Prostate gland (tissue), 2 donors: ENCODE data around the gene GABRB2. TPM values are rescaled to one million over a fixed set of nuclear protein-coding genes. Genes with fewer than 3 reads are reported as not detected.

Source experiments
- DNase-seq: peaks from one replicate; pipeline ENCODE4 v3.0.0-alpha.2; 2019; ENCODE audit warnings: low spot score
- H3K27ac ChIP-seq, 2 donors: fragments of 200-600 bp; sonication (generic); 2 replicates each; pipeline ENCODE4 v1.5.1; 2017 to 2019
- H3K27me3 ChIP-seq: fragments of 200-600 bp; sonication (generic); replicated peaks from 2 replicates; pipeline ENCODE4 v1.5.1; 2019; ENCODE audit not compliant: insufficient read depth
- H3K36me3 ChIP-seq, 2 donors: fragments of 200-600 bp; sonication (generic); 1 replicate in 1 of 2; 2 replicates in 1 of 2; pipeline versions ENCODE4 v1.5.1 to v1.8.1; 2017 to 2019
- H3K4me1 ChIP-seq: fragments of 200-600 bp; sonication (generic); replicated peaks from 2 replicates; pipeline ENCODE4 v1.5.1; 2019
- H3K4me3 ChIP-seq, 2 donors: fragments of 200-600 bp; sonication (generic); 2 replicates each; pipeline ENCODE4 v1.5.1; 2017 to 2019
- H3K9me3 ChIP-seq: fragments of 200-600 bp; sonication (generic); 2 replicates; pipeline ENCODE4 v1.5.1; 2017
- CTCF ChIP-seq, 4 experiments: fragments of 200-600 bp in 2 of 4; fragments of 450-650 bp in 2 of 4; sonication (generic) in 2 of 4; IDR thresholded peaks; 1 replicate in 3 of 4; 2 replicates in 1 of 4; pipeline ENCODE4 v1.5.1; 2016 to 2019; ENCODE audit warnings: antibody characterized with exemption in 4 of 4, mild to moderate bottlenecking in 2 of 4, moderate library complexity in 2 of 4
- POLR2A ChIP-seq: fragments of 450-650 bp; IDR thresholded peaks from one replicate; pipeline ENCODE4 v1.6.1; 2016; ENCODE audit warnings: antibody characterized with exemption, mild to moderate bottlenecking
- POLR2AphosphoS5 ChIP-seq: sonication (generic); formaldehyde crosslinking; IDR thresholded peaks from one replicate; pipeline ENCODE4 v1.6.1; 2017; ENCODE audit warnings: antibody characterized with exemption
- WGBS: methylation state at CpG from one replicate; pipeline ENCODE4 v1.1.5; 2018; 5-methylcytosine and 5-hydroxymethylcytosine counted together
- intact Hi-C: fragments of 100-400 bp; cut with DNase I; formaldehyde crosslinking; loops from one replicate; pipeline ENCODE4 v1.14.2; 2022
- total RNA-seq, 2 donors: library from RNA; depleted of rRNA; stranded (reverse); fragments of >200 nt; gene quantifications; one replicate each; pipeline ENCODE4 v1.1.0, GENCODE V29; 2016

The GABRB2 gene
- total RNA-seq, 2 donors from 2014 or later = 1.1 TPM; not detected in 1

- WGBS = 75% methylated on average over 3 of the region's 3 CpGs
Measured at GRCh38 chr5:161288071-161288470, 258.5 kb downstream of the GABRB2 start.

GRCh38 chr5:161287436-161287835, 259.1 kb downstream of the GABRB2 start:
- 60% methylated on average over 1 of the region's 1 CpG for WGBS
- intact Hi-C loops = no loop called here
- TF ChIP-seq POLR2AphosphoS5 (no peak), CTCF (IDR thresholded peaks at IDR 0.05) (no peak), POLR2A (no peak)
- Histone ChIP-seq H3K27ac (no peak overlapping the region), H3K4me1 (no peaks in the 10 kb centered on the region), H3K36me3 (no peaks in the 10 kb centered on the region), H3K4me3 (no peak overlapping the region), H3K9me3 (no peaks in the 10 kb centered on the region), H3K27me3 (no peaks in the 10 kb centered on the region)
- DNase-seq = no peak

More at GRCh38 chr5:161288071-161288470, 258.5 kb downstream of the GABRB2 start:
- no peaks in the 10 kb centered on the region for H3K4me1 ChIP-seq
- no peaks in the 10 kb centered on the region for H3K9me3 ChIP-seq
- no peaks in the 10 kb centered on the region for H3K36me3 ChIP-seq
- no peak overlapping the region for H3K27ac ChIP-seq
- DNase-seq = no peak
- no peak overlapping the region for H3K4me3 ChIP-seq
- TF ChIP-seq POLR2AphosphoS5 (no peak), CTCF (IDR thresholded peaks at IDR 0.05) (no peak), POLR2A (no peak)
- intact Hi-C loops = no loop called here
- H3K27me3 ChIP-seq = no peaks in the 10 kb centered on the region

GRCh38 chr5:161286066-161286655, 260.4 kb downstream of the GABRB2 start:
- WGBS = 78% methylated on average over 3 of the region's 3 CpGs
- TF ChIP-seq POLR2A (no peak), CTCF (IDR thresholded peaks at IDR 0.05) (no peak), POLR2AphosphoS5 (no peak)
- no peaks in the 10 kb centered on the region for H3K27me3 ChIP-seq
- H3K4me3 ChIP-seq = no peak overlapping the region
- no peak overlapping the region for H3K27ac ChIP-seq
- DNase-seq = no peak
- intact Hi-C loops = no loop called here
- H3K9me3 ChIP-seq = no peaks in the 10 kb centered on the region
- H3K4me1 ChIP-seq = no peaks in the 10 kb centered on the region
- no peaks in the 10 kb centered on the region for H3K36me3 ChIP-seq

- H3K36me3 ChIP-seq = no peaks in the 10 kb centered on the region
- H3K27ac ChIP-seq = no peak overlapping the region
- WGBS = 91% methylated on average over 2 of the region's 2 CpGs
- TF ChIP-seq POLR2AphosphoS5 (no peak), POLR2A (no peak), CTCF (IDR thresholded peaks at IDR 0.05) (no peak)
- H3K27me3 ChIP-seq = no peaks in the 10 kb centered on the region
- H3K4me3 ChIP-seq = no peak overlapping the region
- intact Hi-C loops = no loop called here
- H3K9me3 ChIP-seq = no peaks in the 10 kb centered on the region
- no peak for DNase-seq
- no peaks in the 10 kb centered on the region for H3K4me1 ChIP-seq
Measured at GRCh38 chr5:161284445-161284844, 262.1 kb downstream of the GABRB2 start.

GRCh38 chr5:161283296-161283695, 263.2 kb downstream of the GABRB2 start:
- no peaks in the 10 kb centered on the region for H3K9me3 ChIP-seq
- no peaks in the 10 kb centered on the region for H3K4me1 ChIP-seq
- intact Hi-C loops = no loop called here
- TF ChIP-seq POLR2AphosphoS5 (no peak), CTCF (IDR thresholded peaks at IDR 0.05) (no peak), POLR2A (no peak)
- H3K36me3 ChIP-seq = no peaks in the 10 kb centered on the region
- 48% methylated on average over 1 of the region's 1 CpG for WGBS
- no peak overlapping the region for H3K27ac ChIP-seq
- no peaks in the 10 kb centered on the region for H3K27me3 ChIP-seq
- no peak for DNase-seq
- H3K4me3 ChIP-seq = no peak overlapping the region
